ENCODE results near the gene NPAP1.

DNA sequence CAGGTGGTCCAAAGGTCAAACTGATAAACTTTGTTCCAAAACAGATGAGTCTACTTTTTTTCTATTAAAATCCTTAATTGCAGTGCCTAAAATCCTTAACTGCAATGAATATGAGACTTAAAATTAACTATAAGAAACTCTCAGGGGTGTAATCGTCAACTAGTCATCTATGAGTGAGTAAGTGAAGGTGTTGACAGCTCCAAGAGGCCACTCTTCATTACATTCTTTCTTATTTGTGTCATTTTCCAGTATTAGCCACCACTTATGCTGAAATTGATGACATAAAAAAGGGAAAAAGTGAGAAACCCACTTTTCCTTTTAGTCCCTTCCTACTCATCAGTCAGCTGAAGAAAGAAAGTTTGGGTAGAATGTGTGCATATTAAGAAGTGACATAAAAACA is 12.6 kb upstream of the NPAP1 start:
- TF ChIP-seq POLR2AphosphoS5 (IDR thresholded peaks at IDR 0.05; ENCODE audit: low read depth, low read length) (no peak), CTCF (IDR thresholded peaks at IDR 0.05; ENCODE audit: control extremely low read depth in 1 of 3, insufficient read depth in 1 of 3, low read depth in 1 of 3, low read length in 3 of 3) (no peak), JUN (IDR thresholded peaks at IDR 0.05; ENCODE audit: low read depth, low read length) (no peak), SP1 (IDR thresholded peaks at IDR 0.05; ENCODE audit: low read depth, low read length) (no peak), POLR2A (IDR thresholded peaks at IDR 0.05; ENCODE audit: control extremely low read depth in 1 of 2, low read depth in 2 of 2, low read length in 2 of 2) (no peak), CHD2 (IDR thresholded peaks at IDR 0.05; ENCODE audit: low read length) (no peak), CHD1 (IDR thresholded peaks at IDR 0.05; ENCODE audit: low read depth, low read length) (no peak), CBX8 (IDR thresholded peaks at IDR 0.05; ENCODE audit: borderline replicate concordance, low read depth, low read length) (no peak), SUZ12 (IDR thresholded peaks at IDR 0.05; ENCODE audit: low read length) (no peak)
